Activated naive CD8-positive, alpha-beta T cell treated with anti-CD3 and anti-CD28 coated beads, Interleukin-2, amount 50 U/mL, for 16 hours (primary cell): ENCODE data around the gene NSUN4.
"Not testable (repeated sequence)": the region's sequence is repeated elsewhere in the genome, so short reads cannot be mapped to it uniquely, and the experiment has no call there.

ENCODE experiments used
- DNase-seq: peaks from one replicate; pipeline ENCODE4 v3.0.0-alpha.2; 2020; ENCODE audit warnings: low read depth, low spot score

The NSUN4 gene

GRCh38 chr1:46325285-46326076, 15.1 kb upstream of the NSUN4 start:
- DNase-seq: not testable (repeated sequence)

DNA sequence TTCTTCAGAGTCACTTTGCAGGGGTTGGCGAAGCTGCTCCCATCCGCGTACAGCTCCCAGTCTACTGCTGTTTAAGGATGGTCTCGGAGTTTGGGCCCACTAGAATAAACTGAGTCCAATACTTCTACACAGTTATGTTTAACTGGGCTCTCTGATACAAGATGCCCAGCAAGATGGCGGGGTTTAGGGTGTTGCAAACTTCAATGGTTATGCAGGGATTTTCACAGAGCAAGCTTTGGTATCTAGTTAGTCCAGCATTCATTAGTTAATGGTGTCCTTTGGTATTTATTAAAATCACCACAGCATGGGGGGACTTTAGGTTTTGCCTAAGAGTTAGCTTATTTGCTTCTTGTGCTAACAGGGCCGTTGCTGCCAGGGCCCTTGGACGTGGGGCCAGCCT, 12.4 kb upstream of the NSUN4 start:
- not testable (repeated sequence) for DNase-seq

DNA sequence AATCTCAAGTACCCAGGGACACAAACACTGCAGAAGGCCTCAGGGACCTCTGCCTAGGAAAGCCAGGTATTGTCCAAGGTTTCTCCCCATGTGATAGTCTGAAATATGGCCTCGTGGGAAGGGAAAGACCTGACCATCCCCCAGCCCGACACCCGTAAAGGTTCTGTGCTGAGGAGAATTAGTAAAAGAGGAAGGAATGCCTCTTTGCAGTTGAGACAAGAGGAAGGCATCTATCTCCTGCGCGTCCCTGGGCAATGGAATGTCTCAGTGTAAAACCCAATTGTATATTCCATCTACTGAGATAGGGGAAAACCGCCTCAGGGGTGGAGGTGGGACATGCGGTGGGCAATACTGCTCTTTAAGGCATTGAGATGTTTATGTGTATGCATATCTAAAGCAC, 10.8 kb upstream of the NSUN4 start:
- DNase-seq: not testable (repeated sequence)

GRCh38 chr1:46330381-46330780, 10.2 kb upstream of the NSUN4 start:
- not testable (repeated sequence) for DNase-seq

GRCh38 chr1:46331786-46332540, 8.6 kb upstream of the NSUN4 start:
- not testable (repeated sequence) for DNase-seq

GRCh38 chr1:46333300-46334029, 7.1 kb upstream of the NSUN4 start:
- no peak for DNase-seq

GRCh38 chr1:46334030-46334384, 6.6 kb upstream of the NSUN4 start:
- DNase-seq: no peak

- DNase-seq: no peak
Measured at GRCh38 chr1:46335081-46335480, 5.5 kb upstream of the NSUN4 start.

DNA sequence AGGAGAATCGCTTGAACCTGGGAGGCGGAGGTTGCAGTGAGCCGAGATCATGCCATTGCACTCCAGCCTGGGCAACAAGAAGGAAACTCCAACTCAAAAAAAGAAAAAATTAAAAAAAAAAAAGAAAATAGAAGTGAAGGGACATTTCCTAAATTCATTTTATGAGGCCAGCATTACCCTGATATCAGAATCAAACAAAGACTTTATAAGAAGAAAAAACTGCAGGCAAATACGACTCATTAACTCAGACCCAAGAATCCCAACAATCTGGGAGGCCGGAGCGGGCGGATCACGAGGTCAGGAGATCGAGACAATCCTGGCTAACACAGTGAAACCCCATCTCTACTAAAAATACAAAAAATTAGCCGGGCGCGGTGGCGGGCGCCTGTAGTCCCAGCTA, 3.2 kb upstream of the NSUN4 start:
- DNase-seq: not testable (repeated sequence)

GRCh38 chr1:46341222-46342083, 846 bp downstream of the NSUN4 start:
- no peak for DNase-seq

- no peak for DNase-seq
Measured at GRCh38 chr1:46342084-46342656, 1.6 kb downstream of the NSUN4 start.

DNA sequence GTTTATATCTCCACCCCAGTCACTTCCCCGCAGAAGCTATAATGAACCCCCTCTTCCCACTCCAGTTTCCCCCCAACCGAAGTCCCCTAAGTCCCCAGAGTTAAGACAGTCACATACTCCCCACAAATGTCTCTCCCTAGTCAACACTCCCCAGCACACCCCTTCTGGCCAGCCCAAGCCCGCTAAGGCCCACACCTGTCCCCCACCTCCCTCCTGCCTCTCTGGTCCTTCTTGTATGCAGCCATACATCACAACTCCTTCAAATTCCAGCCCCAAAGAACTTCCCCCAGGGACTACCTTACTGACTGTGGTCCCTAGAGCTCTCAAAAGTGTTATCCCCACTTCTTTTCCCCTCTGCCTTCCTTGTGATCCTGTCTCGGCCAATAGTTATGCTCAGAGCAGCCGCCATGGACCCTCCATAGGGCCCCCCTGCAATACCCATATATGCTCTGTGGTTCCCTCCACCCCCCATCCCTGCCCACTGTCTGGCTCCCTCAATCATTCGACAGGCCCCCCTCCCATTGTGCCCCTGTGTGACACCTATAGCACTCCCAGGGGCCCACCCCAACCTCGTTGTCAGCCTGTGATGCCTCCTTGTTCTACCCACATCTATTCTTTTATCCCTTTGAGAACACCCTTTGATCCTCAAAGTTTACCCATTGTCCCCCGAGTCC, 2.2 kb downstream of the NSUN4 start:
- no peak for DNase-seq

DNA sequence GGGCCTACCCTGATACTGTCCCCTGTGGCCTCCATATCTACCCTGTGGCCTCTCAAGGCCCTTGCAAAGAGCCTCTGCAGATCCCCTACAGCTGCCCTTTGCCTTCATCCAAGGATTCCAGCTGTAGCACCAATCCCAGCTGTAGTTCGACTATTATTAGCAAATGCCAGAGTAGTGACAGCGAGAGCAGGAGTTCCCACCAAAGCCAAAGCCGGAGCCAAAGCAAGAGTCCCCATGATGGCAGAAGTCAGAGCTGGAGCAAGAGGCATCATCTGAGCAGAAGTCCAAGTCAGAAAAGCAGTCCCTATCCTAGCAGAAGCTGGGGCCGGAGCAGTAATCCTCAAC, 2.7 kb downstream of the NSUN4 start:
- DNase-seq: no peak

GRCh38 chr1:46343705-46344104, 3.1 kb downstream of the NSUN4 start:
- no peak for DNase-seq

GRCh38 chr1:46344481-46344880, 3.9 kb downstream of the NSUN4 start:
- no peak for DNase-seq

DNA sequence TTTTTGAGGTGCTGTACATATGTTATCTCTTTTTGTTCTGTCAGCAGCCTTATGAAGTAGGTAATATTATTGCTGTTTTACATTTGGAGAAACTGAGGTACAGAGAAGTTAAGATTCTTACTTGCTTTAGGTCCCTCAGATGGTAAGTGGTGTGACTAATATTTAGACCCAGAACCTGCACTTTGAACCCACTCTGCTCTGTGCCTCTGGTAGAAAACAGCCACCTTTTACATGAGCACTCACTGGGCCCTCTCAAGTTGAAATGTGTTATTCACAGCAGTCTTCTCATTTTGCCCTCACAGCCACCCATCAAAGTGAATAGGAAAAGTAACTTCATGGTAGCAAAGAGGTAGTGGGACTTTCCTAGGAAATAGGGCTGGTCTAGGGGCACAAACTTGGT, 4.7 kb downstream of the NSUN4 start:
- DNase-seq: no peak

DNA sequence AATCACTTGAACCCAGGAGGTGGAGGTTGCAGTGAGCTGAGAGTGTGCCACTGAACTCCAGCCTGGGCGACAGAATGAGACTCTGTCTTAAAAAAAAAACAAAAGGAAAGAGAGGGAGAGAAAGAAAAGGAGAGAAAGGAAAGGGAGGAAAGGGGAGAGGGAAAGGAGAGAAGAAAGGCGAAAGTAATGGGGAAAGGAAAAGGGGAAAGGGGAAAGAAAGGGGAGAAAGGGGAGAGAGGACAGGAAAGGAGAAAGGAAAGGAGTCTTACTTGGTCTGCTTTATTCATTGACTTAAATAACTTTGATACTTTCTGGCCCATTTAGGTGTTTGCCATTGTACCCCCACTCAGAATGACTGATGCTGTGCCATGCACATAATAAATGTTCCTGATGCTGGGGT, 11.8 kb downstream of the NSUN4 start:
- DNase-seq: no peak

DNA sequence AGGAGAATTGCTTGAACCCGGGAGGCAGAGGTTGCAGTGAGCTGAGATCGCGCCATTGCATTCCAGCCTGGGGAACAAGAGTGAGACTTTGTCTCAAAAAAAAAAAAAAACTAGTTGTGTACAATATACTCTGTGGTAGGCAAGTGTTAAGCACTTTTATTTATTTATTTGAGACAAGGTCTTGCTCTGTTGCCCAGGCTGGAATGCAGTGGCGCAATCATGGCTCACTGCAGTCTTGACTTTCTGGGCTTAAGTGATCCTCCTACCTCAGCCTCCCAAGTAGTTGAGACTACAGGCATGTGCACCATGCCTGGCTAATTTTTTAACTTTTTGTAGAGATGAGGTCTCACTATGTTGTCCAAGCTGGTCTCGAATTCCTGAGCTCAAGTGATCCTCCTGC, 15.3 kb downstream of the NSUN4 start:
- DNase-seq: not testable (repeated sequence)

DNA sequence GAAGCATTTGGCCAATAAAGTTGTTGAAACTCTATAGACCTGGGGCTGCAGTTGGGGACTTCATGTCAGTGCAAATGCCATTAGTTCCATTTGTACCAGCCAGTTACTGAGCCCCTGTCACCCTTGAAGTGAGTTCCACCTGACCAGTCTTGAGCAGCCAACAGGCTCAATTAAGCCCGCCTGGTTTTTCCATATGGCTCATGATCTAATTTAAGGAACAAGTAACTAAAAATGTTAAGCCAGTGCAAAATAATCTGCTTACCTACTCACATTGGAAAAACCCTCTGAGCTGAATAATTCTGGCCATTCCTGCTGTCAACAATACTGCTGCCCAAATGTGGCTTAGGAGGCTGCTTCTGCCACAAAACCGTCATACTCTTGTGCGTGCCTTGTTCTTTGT, 21.6 kb downstream of the NSUN4 start:
- DNase-seq: no peak

DNA sequence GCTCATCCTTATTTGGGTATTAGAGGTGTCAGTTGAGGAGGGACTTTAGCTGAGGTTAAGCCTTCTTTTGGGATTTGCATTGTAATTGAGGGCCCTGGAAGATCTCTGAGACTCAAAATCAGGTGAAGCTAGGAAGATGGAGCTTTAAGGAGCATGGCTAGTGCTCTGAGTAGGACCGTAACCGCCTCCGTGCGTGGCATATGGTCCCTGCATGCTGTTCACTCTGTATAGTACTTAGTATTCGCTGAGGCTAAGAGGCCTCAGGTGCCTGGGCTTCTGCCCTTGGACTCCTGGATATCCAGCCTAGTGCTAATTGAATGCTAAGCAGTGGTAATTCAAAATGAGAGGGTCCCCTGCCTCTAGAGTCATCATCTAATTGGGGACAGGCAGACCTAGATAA, 22.5 kb downstream of the NSUN4 start:
- no peak for DNase-seq

GRCh38 chr1:46364612-46365011, 24.0 kb downstream of the NSUN4 start:
- DNase-seq: no peak
